Fibroblast of gingiva (primary cell): Measurements from ENCODE around the gene LRRK1.

Experiments used
- DNase-seq: peaks from one replicate; pipeline ENCODE4 v3.0.0-alpha.2; 2011; ENCODE audit warnings: low read depth

Gene LRRK1

DNA sequence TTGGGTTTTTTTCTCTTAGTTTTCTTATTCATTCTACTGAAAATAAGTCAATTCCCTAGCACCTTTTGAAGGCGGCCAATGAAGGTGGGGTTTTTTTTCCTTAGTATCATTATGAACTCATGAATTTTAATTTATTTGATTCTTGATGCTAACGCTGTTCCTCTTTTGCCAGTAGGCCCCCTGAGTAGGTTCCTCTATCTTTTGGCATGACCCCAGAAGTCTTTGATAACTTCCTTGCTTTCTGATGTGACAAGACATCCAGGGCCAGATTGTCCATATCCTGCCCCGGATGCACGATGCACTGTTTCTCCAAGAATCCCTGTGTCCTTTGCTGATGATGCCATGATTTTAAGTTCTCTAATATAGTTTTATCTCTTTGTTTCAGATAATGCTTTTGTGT is 20.6 kb downstream of the LRRK1 start:
- no peak for DNase-seq

DNA sequence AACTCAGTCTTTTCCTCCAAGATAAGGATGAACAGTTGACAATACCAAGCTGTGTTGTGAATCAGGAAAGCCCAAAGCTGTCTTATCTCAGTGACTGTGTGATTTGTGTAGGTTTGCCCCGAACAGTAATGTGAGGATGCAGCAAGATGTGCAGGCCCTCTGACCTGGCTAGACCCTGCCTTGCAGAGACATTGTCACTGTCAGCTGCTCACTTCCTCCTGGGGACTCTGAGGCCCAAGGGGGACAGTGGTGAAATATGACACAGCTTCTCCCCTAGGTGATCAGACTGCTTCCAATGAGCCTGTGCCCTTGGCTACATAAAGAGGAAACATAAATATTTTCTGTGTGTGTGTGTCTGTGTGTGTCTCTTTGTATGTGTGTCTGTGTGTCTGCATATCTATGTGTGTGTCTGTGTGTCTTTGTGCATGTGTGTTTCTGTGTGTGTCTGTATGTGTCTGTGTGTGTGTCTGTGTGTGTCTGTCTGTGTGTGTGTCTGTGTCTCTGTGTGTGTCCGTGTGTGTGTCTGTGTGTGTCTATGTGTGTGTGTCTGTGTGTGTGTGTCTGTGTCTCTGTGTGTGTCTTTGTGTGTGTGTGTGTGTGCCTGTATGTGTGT is 21.7 kb downstream of the LRRK1 start:
- no peak for DNase-seq

DNA sequence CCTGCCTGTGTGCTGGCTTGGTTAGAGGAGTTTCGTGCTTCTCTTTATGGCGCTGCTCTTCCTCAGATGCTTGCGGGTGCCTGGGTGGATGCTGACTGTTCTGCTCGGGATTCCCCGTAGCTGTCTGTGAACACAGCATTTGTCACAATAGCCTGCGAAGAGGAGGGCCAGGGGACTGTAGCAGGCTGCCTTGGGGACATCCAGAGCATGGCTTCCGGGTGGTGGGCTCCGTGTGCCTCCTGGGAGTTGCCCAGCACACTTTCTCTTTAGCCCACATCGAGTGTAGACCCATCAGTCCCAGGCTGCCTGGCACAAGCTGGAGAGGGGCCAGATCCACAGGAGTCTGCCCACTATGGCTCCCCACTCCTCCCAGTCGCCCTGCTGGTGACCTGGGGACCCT is 22.4 kb downstream of the LRRK1 start:
- no peak for DNase-seq

DNA sequence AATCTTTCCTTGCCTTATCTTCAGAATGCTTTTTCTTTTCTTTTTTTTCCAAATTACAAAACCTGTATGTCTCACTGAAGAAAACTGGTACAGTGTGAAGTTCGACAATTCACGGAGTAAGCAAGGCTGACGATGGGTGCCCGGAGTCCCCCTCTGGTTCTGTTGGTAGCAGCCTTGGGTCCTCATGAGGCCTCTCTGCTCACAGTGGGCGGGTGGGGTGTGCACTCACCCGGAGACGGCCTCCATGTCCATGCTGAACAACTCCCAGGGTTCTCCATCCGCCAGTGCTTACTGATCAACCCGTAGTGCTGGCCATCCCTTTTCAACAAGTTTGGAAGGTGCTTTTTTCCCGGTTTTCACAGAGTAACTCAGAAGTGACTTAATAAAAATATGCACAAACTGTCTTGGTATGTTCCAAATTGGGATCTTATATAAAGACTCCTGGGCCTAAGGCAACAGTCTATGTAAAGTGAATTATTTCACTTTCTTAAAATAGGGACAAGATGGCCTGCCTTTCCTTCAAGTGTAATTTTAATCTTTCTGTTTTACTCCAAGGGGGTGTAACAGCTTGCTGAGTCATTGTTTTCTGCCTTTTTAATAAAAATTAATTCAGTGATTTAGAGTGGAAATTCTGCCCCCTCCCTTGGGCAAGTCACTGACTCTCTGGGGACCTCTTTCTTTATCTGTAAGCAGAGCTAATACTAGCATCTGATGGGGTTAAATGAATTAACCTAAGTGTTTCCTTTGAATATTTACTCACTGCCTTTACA is 23.7 kb downstream of the LRRK1 start:
- DNase-seq = peak; percentile 10

GRCh38 chr15:100944244-100944895 is 25.2 kb downstream of the LRRK1 start:
- peak; percentile 10 for DNase-seq

DNA sequence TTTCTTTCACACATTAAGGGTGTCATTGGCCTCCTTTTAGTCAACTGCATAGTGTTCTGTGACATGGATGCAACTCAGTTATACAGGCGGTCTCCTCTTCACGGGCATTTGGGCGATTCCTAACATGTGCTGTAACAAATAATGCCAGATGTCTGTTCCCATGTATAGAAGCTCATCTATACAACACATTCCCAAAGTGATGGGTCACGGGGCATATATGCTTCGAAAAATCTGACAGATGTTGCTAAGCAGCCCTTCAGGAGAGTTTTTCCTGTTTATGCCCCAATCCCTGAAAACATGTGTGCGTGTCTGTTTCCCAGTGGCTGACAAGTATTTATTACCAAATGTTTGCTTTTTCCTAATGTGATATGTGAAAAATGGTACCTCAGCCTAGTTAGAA is 25.8 kb downstream of the LRRK1 start:
- no peak for DNase-seq

- DNase-seq = no peak
These were observed 28.7 kb downstream of the LRRK1 start for GRCh38 chr15:100947760-100948429.

- no peak for DNase-seq
These were observed 29.2 kb downstream of the LRRK1 start for GRCh38 chr15:100948430-100948762.

DNA sequence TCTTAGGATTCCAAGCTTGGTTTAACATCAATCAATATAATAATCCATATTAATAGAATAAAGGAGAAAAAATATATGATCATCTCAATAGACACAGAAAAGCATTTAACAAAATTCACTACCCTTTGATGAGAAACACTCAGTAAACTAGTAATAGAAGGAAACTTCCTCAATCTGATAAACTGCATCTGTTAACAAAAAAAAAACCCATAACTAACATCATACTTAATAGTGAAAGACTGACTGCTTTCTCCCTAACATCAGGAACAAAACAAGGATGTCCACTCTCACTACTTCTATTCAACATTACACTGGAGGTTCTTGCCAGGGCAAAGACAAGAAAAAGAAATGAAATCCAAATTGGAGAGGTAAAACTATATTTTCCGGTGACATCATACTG is 30.5 kb downstream of the LRRK1 start:
- DNase-seq = no peak

DNA sequence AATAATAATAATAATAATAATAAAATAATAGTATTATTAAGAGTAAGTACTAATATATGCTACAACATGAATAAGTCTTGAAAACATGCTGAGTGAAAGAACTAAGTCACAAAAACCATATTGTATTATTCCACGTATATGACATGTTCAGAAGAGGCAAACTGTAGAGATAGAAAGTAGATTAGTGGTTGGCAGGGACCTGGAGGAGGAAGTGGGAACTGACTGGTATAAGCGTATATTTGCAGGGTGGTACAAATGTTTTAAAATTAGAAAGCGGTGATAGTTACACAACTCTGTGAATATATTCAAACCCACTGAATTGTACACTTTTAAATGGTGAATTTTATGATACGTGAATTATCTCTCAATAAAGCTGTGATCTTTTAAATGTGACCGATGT is 32.8 kb downstream of the LRRK1 start:
- no peak for DNase-seq

GRCh38 chr15:100952566-100952965 is 33.4 kb downstream of the LRRK1 start:
- DNase-seq = no peak

DNA sequence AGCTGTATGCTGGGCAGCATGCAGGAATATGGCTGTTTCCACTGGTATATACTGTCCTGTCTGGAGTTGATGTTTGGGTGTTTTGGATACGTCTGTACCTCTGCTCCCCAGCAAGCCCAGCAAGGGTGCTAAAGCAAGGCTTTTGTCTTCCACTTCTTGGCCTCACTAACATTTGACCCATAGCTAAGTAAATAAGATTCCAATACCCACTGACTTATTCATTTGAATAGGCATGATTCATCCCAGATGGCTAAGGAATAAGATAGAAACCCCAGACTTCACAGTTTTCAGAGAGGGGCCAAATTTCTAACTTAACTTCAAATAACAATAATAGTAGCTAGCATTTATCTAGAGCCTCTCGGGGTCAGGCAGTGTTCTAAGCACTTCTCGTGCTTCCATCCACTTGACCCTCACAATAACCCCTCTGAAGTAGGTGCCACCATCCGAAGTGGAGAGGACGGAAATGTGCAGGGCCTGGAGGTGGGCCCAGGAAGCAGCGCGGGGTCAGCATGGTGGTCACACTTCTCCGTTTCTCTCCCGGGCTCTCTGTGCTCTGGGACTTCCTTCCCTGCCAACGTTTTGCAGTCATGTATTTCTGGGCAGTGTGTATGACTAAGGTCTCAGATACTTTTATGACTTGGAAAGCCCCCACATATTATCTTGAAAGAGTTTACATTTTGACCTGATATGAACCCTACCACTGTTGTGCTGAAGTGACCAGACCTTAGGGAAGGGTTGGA is 39.3 kb downstream of the LRRK1 start:
- DNase-seq = peak; percentile 65

DNA sequence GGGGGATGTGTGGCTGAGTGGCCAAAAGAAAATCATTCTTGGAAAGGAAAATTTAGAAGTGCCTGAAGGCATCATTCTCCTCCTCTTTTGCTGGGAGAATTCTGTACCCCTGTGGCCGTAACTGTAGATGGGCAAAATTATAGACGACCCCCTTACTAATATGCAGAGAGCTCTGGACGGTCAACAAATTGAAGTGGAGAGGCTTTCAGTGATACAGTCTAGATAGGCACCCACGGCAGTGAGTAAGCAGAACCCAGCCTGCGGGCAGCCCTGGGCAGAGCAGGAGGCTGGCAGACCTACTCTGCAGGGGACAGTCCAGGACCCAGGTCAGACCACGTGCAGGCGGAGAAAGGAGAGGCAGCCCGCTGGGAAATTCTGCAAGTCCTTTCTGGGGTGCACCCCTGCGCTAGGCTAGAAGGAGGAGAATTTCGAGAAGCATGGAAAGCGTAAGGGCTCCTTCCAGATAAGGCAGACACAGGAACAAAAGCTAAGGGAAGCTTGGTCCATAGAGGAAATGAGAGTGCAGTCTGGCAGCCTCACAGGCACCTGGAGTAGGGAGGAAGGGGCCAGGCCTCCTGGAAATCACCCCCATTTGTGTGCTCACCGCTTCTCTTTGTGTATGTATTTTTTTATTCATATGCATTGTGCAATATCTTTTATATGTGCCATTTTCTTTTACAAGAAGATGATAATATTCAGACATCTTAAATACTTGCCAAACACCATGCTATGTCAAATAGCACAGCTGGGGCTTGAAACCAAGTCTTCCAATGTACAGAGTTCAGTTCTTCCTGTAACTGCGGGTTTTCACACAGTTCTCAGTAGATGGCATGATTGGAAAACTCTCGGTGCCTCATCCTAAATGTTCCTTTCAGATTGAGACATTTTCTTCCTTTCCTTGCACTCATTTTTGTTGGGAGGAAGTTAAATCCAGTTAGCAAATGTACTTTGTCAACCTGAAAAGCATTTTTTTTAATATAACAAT is 40.2 kb downstream of the LRRK1 start:
- DNase-seq = no peak

- no peak for DNase-seq
These were observed 47.8 kb downstream of the LRRK1 start for GRCh38 chr15:100966997-100967396.

GRCh38 chr15:100968050-100968966 is 49.2 kb downstream of the LRRK1 start:
- peak; percentile 33 for DNase-seq

DNA sequence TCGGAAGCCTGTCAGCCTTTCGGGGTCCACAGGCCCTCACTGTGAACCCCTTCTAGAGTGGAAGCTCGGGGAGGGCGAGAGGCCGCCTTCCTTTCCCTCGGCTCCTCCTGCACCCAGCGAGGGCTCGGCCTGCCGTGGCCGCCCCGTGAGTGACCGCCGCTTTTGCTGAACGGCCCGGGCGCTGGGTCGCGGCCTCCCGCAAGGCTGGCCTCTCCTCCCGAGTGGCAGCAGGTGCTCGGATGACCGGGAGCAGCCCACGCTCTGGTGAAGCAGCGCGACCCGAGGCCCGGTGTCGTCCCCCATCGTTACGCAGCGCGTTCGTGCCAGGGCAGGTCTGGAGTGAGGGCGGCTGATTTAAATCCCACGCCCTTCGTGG is 53.8 kb downstream of the LRRK1 start:
- no peak for DNase-seq

DNA sequence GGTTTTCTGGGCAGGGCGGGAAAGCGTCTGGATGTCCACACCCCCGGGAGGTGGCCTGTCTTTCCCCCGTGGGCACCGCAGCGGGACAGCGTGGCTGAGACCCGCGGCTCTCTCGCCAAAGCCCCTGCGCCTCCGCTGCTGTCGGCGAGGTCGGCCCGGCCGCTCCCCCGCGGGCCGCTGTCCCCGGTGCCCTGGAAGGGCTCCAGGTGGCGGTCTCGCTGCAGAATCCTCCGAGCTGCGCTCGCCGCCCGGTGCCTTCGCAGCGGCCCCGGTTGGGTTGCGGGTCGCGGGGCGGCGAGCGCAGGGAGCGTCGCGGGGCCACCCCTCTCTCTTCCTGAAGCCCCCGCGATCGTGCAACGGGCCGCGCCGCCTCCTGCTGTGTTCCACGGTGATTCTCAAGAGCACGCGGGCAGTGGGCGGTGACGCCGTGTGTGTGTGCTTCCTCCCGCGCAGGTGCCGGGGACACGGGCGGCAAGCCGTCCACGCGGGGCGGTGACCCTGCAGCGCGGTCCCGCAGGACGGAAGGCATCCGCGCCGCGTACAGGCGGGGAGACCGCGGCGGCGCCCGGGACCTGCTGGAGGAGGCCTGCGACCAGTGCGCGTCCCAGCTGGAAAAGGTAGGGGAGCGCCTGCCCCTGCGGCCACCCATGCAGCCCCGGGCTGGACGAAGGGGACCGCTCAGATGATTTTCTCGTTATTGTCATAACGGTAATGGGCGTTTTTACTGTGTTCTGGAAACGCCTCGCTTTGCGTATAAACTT is 54.4 kb downstream of the LRRK1 start:
- no peak for DNase-seq

GRCh38 chr15:100975043-100975442 is 55.9 kb downstream of the LRRK1 start:
- DNase-seq = no peak

DNA sequence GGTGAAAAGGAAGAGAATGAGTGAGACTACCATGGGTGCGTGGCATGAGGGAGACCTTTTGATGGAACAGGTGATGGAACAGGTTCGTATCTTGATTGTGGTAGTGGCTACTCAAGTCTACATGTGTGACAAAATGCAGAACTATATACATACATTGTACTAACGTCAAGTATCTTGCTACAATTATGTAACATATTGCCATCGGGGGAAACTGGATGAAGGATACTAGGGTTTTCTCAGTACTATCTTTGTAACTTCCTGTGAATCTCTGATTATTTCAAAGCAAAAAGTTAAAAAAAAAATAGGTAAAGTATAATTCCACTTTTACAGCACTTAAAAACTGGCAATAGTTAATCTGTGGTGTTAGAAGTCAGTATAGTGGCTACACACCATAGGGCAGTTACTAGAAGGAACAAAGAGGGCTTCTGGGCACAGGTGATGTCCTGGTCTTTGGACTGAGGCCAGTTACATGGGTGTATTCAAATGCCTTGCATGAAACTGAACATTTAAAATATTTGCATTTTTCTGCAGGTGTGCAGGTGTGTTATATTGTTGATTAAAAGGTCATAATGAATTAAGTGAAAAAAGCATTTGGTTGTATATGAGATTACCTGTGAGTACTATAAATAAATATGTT is 61.4 kb downstream of the LRRK1 start:
- no peak for DNase-seq
